ENCODE measurements around the gene TTPAL. TPM values are rescaled to one million over a fixed set of nuclear protein-coding genes. Genes with fewer than 3 reads are reported as not detected.

TTPAL gene
- total RNA-seq, 1 donor, result 18.0 TPM

DNA sequence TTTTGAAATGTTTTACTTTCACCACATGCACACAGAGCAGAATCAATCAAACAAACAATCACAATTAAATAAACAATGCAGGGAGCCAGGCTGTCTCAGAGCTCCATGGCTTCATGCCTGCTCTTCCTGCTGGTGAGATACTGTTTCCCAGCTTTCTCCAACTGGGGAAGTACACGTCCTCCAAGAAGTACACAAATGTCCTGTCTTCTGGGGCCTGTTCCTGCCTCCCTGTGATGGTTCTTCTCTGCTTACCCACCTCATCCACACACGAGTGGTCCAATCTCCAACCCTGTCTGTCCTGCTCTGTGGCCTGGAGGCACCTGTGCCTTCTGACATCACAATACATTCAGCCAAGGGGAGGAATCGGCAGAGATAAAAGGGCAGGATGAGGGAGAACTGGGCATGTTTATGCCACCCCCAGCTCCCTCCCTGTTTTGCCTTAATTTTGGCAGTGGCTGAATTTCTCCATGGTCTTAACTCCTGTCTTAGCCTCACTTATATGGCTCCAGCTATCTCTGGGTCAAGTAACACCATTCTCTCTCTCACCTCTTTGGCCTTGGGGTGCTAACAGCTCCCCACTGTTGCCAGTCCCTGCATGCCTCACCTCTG lies 25.3 kb upstream of the TTPAL start:
- H3K4me3 ChIP-seq (ENCODE audit: low read depth, low read length), result no peak overlapping the region
- TF ChIP-seq, protein P1, sequence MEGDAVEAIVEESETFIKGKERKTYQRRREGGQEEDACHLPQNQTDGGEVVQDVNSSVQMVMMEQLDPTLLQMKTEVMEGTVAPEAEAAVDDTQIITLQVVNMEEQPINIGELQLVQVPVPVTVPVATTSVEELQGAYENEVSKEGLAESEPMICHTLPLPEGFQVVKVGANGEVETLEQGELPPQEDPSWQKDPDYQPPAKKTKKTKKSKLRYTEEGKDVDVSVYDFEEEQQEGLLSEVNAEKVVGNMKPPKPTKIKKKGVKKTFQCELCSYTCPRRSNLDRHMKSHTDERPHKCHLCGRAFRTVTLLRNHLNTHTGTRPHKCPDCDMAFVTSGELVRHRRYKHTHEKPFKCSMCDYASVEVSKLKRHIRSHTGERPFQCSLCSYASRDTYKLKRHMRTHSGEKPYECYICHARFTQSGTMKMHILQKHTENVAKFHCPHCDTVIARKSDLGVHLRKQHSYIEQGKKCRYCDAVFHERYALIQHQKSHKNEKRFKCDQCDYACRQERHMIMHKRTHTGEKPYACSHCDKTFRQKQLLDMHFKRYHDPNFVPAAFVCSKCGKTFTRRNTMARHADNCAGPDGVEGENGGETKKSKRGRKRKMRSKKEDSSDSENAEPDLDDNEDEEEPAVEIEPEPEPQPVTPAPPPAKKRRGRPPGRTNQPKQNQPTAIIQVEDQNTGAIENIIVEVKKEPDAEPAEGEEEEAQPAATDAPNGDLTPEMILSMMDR (IDR thresholded peaks at IDR 0.05; ENCODE audit: insufficient read depth, low read length), result no peak
- DNase-seq (ENCODE audit: low read depth), result no peak

DNA sequence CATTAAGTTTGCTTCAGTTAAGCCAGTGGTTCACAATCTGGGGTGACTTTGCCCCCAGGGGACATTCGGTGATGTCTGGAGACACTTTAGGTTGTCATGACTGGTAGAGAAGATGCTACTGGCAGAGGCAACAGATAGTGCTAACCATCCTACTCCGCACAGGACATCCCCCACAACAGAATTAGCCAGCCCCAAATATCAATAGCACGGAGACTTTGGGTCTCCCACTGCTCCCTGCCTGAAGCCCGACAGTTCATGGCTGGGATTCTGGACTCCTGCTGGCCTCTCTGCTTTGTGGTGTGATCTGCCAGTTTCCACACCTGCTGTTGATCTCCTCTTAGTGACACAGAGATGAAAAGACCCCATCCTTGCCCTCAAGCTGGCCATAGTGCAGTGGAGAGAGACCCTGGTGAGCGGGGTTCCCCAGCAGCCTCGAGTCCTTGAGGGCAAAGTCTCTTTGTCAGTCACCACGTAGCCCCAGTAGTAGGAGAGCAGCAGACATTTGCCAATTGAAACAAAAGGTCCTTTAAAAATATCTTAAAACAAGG lies 24.7 kb upstream of the TTPAL start:
- DNase-seq (ENCODE audit: low read depth), result no peak
- TF ChIP-seq, protein P1 (IDR thresholded peaks at IDR 0.05; ENCODE audit: insufficient read depth, low read length), result no peak
- H3K4me3 ChIP-seq (ENCODE audit: low read depth, low read length), result no peak overlapping the region

DNA sequence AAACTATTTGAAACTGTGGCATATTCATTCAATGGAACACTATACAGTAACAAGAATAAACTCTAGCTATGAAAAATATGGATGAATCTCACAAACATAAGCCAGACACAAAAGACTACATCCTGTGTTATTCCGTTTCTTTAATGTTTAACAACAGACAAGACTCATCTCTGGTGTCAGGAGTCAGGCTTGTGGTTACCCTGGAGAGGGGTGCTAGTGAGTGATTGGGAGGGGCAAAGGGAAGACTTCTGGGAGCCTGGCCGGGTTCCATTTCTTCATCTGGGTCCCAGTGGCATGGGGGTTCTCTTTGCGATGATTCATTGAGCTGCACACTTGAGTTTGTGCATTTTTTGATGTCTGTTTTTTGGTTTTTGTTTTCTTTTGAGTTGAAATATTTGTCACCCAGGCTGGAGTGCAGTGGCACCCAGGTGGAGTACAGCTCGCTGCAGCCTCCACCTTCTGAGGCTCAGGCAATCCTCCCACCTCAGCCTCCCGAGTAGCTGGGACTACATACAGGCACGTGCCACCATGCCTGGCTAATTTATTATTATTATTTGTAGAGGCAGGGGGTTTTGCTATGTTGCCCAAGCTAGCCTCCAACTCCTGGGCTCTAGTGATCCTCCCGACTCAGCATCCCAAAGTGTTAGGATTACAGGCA lies 21.2 kb upstream of the TTPAL start:
- TF ChIP-seq, protein P1 (IDR thresholded peaks at IDR 0.05; ENCODE audit: insufficient read depth, low read length), result no peak
- H3K4me3 ChIP-seq (ENCODE audit: low read depth, low read length), result no peak overlapping the region
- DNase-seq (ENCODE audit: low read depth), result no peak

DNA sequence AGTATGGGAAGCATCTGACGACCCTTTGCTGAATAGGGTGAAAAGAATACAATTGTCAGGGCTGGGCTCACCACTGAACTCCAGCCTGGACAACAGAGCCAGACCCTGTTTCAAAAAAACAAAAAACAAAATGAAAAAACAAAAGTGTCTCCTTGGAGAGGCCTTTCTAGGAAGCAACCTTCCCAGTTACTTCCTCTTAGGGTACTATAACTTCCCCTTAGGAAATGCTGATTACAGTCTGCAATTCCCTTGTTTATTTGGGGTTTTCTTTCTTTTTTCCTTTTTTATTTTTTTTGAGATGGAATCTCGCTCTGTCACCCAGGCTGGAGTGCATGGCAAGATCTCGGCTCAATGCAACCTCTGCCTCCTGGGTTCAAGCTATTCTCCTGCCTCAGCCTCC lies 20.5 kb upstream of the TTPAL start:
- H3K4me3 ChIP-seq (ENCODE audit: low read depth, low read length), result no peak overlapping the region
- DNase-seq (ENCODE audit: low read depth), result no peak
- TF ChIP-seq, protein P1 (IDR thresholded peaks at IDR 0.05; ENCODE audit: insufficient read depth, low read length), result no peak

DNA sequence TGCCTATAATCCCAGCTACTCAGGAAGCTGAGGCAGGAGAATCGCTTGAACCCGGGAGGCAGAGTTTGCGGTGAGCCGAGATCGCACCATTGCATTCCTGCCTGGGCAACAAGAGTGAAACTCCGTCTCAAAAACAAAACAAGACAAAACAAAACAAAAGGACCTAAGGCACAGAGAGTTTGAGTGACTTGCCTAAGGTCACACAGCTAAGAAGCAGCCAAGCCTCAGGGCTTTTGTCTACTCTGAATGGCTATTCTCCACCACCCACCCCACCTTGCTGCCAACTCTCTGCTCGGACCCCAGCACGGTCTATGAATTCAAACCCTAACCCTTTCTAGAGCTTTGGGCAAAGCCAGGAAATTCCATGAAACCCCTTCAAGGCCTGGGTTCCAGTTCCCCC lies 19.1 kb upstream of the TTPAL start:
- TF ChIP-seq, protein P1 (IDR thresholded peaks at IDR 0.05; ENCODE audit: insufficient read depth, low read length), result no peak
- DNase-seq (ENCODE audit: low read depth), result no peak

DNA sequence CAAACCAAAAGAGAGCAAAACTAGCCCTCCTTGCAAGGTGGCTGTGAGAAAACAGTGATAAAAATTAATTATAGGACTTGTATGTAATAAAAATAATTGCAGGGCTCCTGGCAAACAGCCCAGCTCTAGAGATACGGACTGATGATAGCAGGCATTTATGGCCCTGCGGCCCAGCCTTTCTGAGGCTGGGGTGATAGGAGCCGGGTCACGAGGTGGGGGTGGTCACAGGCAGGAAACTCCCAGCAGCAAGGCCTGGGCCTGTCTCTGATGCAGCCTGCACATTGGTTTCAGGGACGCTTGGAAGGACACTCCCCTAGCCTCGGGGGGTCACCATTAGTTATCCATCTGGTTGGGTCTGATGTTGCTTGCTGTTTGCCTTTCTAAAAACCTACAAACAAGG lies 18.7 kb upstream of the TTPAL start:
- TF ChIP-seq, protein P1 (IDR thresholded peaks at IDR 0.05; ENCODE audit: insufficient read depth, low read length), result no peak
- DNase-seq (ENCODE audit: low read depth), result no peak
- H3K4me3 ChIP-seq (ENCODE audit: low read depth, low read length), result no peak overlapping the region

More for the DNA sequence above, 19.1 kb upstream of the TTPAL start:
- H3K4me3 ChIP-seq (ENCODE audit: low read depth, low read length), result no peak overlapping the region

All from fibroblast of the aortic adventitia (primary cell).